NCI-H187 treated with DMSO at 0.1 percent for 48 hours (cell line): ENCODE data around the gene HCLS1.
"Not testable (repeated sequence)": the region's sequence is repeated elsewhere in the genome, so short reads cannot be mapped to it uniquely, and the experiment has no call there.

Source experiments
- DNase-seq: peaks from one replicate; lab custom pipeline; 2025; lab: John Stamatoyannopoulos, UW

The HCLS1 gene

GRCh38 chr3:121660356-121661171 is at the start of gene HCLS1:
HCLS1 (minus strand) TSS chr3:121660903; CDS start chr3:121658347, 2,556 bp downstream.
- no peak for DNase-seq

- DNase-seq = no peak
These were observed 49.6 kb upstream of the HCLS1 start for GRCh38 chr3:121710347-121710746.

DNA sequence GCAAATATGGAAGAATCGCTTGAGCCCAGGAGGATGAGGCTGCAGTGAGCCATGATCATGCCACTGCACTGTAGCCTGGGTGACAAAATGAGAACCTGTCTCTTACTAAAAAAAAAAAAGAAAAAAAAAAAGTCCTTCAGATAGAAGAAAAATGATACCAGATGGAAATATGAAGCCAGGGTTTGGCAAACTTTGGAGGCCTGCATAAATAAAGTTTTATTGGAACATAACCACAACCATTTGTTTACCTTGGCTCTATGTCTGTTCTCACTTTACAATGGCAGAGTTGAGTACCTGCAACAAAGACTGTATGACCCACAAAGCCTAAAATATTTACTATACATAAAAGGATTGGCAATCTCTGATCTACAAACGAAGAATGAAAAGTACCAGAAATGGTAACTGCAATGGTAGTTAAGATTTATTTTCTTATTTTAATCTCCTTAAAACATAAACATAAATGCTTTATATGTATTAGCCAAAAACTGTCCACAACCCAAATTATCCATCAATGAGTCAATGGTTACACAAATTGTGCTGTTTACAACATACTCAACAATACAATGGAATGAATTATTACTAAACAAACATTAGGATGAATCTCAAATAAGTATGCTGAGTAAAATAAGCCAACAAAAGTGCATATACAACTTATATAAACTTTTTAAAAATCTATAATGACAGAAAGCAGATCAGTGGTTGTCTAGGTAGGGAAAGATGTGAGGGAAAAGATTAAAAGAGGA is 47.0 kb upstream of the HCLS1 start:
- DNase-seq = no peak

DNA sequence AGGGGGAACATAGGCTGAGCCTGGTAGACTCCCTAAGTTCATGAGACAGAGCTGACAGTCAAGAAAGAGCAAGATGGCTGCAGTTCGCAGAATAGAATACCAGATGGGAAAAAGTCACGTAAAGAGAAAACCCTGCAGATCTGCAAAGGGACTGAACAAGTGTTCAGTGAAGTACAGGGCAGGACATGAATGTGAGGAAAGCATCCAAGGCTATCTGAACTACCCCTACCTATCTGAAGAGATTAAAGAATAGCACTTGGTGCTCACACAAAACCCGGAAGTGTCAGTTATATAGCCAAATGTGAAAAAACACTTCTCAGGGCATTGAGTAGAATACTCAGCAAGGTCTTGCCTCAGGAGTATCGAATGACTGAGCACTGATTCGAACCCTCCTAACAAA is 44.8 kb upstream of the HCLS1 start:
- no peak for DNase-seq

DNA sequence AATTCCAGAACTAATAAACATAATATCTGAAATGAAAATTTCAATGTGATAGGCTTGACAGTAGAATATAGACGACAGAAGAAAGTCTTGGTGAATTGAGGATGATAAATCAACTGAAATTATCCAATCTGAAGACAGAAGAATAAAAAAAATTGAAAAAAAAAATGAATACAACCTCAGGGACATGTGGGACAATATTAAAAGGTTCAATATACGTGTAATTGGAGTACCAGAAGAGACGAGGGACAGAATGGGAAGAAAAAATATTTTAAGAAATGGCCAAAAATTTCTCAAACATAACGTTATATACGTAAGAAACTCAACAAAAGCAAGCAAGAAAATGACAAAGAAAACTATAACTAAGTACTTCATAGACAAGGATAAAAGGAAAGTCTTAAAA is 43.3 kb upstream of the HCLS1 start:
- no peak for DNase-seq

DNA sequence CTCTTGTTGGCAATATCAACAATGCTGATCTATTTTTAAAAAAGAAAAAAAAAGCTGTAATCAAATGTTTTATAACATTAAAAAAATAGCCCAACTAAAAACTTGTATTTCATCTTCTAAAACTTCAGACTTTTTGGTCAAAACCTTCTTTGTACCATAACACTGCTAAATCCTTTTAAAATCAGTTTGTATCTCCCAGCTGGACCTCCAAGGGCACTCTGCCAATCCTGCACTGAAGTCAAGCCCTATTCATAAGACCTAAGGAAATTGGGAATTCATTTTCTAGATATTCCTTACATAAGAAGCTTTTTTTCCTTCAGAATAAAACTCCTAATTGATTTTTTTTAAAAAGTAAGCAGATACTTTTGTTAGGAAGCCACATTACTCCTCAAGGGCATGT is 38.2 kb upstream of the HCLS1 start:
- DNase-seq = no peak

GRCh38 chr3:121698476-121698875 is 37.8 kb upstream of the HCLS1 start:
- DNase-seq = no peak

- no peak for DNase-seq
These were observed 35.5 kb upstream of the HCLS1 start for GRCh38 chr3:121696186-121696585.

- no peak for DNase-seq
These were observed 31.5 kb upstream of the HCLS1 start for GRCh38 chr3:121692010-121692699.

DNA sequence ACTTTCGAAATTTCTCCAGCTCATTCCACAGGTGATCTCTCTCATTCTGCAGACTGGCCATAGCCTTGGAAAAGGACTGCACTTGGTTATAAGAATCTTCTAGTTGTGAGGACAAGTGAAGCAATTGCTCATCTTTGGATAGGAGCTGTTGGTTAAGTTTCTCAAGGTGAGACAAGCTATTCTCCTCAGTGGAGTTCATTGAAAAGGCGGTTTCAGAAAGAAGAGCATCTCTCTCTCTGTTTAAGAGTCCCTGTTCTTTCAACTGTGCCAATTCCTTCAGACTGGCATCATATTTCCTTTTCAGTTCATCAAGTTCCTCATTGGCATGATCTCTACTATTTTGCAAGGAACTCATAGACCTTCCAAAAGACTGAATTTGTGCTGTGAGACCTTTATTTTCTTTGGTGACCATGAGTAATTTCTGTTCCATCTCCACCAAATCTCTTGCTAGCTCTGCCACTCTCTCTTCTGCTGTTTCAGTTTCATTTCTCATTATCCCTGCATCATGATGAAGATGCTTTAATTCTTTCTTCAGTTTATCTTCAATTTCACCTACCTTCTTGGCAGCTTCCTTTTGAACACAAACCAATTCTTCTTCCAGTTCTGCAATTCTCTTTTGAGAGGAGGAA is 30.2 kb upstream of the HCLS1 start:
- no peak for DNase-seq

GRCh38 chr3:121688747-121689146 is 28.0 kb upstream of the HCLS1 start:
- not testable (repeated sequence) for DNase-seq

DNA sequence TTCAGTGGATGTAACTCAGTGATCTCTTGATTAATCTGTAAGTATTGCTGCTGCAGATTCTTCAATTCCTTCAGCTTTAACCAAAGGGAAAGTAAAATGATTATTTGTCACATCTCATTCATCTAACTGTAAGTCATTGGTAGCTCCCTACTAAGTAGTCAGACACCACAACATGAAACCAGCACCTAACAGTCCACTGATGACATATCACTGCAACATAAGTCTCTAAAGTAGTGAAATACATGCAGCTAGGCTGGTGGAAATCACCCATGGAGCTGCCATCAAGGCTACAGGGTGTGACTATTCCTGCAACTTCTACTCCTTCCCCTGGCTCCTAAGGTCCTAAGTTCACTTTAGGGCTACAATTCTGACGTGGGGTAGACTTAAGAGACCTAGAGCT is 21.1 kb upstream of the HCLS1 start:
- DNase-seq = no peak

- DNase-seq = no peak
These were observed 16.4 kb upstream of the HCLS1 start for GRCh38 chr3:121677141-121677540.

DNA sequence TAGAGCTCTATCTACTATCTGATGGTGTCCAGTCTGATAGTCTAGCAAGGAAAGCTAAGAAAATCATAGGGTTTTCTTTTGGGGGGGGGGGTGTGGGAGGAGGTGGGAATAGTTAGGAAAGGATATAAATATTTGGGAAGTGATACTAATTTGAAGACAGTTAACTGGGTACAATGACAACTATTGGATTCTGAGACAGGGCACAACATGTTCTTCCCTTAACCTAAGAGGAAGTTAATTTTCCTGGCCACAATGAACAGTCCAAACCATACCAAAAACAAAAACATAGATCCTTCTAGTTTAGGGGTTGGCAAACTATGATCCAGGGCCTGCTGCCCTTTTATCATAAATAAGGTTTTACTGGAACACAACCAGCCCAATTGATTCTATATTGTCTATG is 10.0 kb upstream of the HCLS1 start:
- DNase-seq = no peak

- DNase-seq = no peak
These were observed 6.6 kb upstream of the HCLS1 start for GRCh38 chr3:121667333-121667732.

DNA sequence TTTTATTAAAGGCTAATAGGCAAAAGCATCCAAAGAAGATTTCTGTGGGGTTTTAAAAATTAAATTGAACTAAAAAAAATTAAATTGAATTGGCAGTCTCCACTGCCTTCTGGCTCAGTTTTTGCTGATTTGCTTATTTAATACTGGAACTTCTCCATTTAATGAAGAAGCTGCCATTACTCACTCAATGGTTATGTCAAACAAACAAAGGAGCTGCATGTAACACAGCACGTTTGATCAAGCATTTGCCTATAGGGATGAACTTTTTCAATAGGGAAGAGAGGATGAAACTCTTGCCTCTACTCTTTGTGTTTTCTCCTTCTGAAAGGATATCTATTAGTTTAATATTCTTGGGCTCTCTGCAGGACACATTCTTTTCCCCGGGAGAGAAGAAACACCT is 4.8 kb upstream of the HCLS1 start:
- no peak for DNase-seq

- DNase-seq = no peak
These were observed 2.6 kb upstream of the HCLS1 start for GRCh38 chr3:121663171-121663847.

DNA sequence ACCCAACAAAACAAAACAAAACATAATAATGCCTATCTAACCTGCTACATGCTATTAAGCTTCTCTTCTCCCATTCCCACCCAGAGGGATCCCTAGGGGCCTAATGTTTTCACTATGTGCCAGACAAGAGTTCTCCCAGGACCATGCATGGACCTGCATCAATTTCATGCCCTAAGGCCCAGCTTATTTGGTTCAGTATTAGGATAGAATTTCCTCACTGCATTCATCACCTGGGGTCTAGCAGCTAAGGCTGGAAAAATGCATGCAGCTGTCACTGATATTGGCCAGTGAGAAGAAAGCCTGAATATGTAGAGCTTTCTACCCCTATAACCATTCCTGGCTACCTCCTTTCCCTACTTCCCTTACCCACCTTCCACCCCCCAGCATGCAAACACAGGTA is 2.0 kb upstream of the HCLS1 start:
- no peak for DNase-seq

- DNase-seq = no peak
These were observed 673 bp upstream of the HCLS1 start for GRCh38 chr3:121661376-121661775.

- no peak for DNase-seq
These were observed 1.1 kb downstream of the HCLS1 start for GRCh38 chr3:121659586-121659985.

GRCh38 chr3:121658716-121659435 is 1.8 kb downstream of the HCLS1 start:
- DNase-seq = no peak
